ENCODE data around the gene TRIM74.
"Not testable (repeated sequence)": the region's sequence is repeated elsewhere in the genome, so short reads cannot be mapped to it uniquely, and the experiment has no call there.

DNA sequence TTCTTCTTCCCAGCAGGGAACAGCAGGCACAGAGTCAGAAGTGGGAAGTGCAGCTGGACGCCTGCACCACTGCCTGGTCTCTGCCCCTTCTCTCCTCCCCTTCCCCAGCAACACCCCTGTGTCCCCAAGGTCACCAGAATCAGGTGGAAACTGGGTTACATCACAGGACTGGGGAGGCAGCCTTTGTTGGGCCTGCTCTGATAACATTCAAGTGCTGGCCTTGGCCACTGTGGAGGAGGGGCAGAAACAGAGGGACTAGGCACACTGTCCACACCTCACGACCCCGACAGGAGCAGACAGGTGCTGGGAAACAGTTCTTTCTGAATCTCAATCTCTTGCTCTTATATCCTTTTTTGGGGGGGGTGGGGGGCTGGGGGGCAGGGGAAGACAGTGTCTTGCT lies 2.4 kb downstream of the TRIM74 start:
- TF ChIP-seq, protein P1, sequence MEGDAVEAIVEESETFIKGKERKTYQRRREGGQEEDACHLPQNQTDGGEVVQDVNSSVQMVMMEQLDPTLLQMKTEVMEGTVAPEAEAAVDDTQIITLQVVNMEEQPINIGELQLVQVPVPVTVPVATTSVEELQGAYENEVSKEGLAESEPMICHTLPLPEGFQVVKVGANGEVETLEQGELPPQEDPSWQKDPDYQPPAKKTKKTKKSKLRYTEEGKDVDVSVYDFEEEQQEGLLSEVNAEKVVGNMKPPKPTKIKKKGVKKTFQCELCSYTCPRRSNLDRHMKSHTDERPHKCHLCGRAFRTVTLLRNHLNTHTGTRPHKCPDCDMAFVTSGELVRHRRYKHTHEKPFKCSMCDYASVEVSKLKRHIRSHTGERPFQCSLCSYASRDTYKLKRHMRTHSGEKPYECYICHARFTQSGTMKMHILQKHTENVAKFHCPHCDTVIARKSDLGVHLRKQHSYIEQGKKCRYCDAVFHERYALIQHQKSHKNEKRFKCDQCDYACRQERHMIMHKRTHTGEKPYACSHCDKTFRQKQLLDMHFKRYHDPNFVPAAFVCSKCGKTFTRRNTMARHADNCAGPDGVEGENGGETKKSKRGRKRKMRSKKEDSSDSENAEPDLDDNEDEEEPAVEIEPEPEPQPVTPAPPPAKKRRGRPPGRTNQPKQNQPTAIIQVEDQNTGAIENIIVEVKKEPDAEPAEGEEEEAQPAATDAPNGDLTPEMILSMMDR (IDR thresholded peaks at IDR 0.05; ENCODE audit: insufficient read depth, low read length, poor library complexity, severe bottlenecking), result not testable (repeated sequence)
- TF ChIP-seq EZH2phosphoT487 (conservative IDR thresholded peaks at IDR 0.05; ENCODE audit: low read length), result not testable (repeated sequence)
